ENCODE measurements around the gene NDUFS2. TPM values are rescaled to one million over a fixed set of nuclear protein-coding genes. Genes with fewer than 3 reads are reported as not detected.

Gene NDUFS2
- total and polyA plus RNA-seq, 9 of the 15 experiments (the other 6 are each of a cell fraction or from before 2014, with no cell fraction given), result 70.0 to 176 (median 141) TPM

DNA sequence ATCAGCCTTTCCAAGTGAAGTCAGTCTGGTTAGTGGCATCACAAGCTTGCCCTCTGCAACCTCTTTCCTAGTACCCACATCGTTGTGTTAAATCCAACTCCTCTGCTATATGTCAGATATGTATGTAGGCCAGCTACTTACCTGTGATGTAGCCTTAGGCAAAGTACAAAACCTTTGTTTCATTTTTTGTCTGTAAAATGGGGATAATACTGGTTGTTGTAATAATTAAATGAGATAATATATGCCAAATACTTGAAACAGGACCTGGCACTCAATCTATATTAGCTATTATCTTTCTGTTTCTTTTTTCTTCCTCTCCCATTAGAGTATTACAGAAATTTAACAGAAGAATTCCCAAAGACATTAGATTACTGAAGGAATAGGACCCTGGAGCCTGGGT is 57.6 kb downstream of the NDUFS2 start:
- H3K4me3 ChIP-seq, result no peak overlapping the region
- no peak for DNase-seq (ENCODE audit: extremely low read depth in 1 of 4, low spot score in 3 of 4)
- WGBS (ENCODE audit: insufficient coverage, low coverage, missing lambda C conversion rate), result 6% methylated on average over 1 of the region's 1 CpG
- TF ChIP-seq ESRRA (IDR thresholded peaks at IDR 0.05; ENCODE audit: borderline replicate concordance, low read depth) (no peak), PTTG1 (tag; IDR thresholded peaks at IDR 0.05; ENCODE audit: low read depth) (no peak), PCBP1 (IDR thresholded peaks at IDR 0.05; ENCODE audit: low read depth, low read length, poor library complexity, severe bottlenecking) (no peak), ZNF717 (CRISPR knock-in tag; IDR thresholded peaks at IDR 0.05) (no peak), CBX2 (IDR thresholded peaks at IDR 0.05; ENCODE audit: insufficient read depth, low read length, poor library complexity, severe bottlenecking) (no peak), NFYB (IDR thresholded peaks at IDR 0.05; ENCODE audit: extremely low read depth, insufficient read length) (no peak), RBM17 (IDR thresholded peaks at IDR 0.05; ENCODE audit: borderline replicate concordance, low read depth, low read length) (no peak), POLR2B (IDR thresholded peaks at IDR 0.05; ENCODE audit: low read depth, partially characterized antibody) (no peak), NR3C1 (CRISPR knock-in tag; IDR thresholded peaks at IDR 0.05) (no peak), ETS2 (tag; IDR thresholded peaks at IDR 0.05; ENCODE audit: borderline replicate concordance, poor library complexity, severe bottlenecking) (no peak)
- TF ChIP-seq, protein P1, sequence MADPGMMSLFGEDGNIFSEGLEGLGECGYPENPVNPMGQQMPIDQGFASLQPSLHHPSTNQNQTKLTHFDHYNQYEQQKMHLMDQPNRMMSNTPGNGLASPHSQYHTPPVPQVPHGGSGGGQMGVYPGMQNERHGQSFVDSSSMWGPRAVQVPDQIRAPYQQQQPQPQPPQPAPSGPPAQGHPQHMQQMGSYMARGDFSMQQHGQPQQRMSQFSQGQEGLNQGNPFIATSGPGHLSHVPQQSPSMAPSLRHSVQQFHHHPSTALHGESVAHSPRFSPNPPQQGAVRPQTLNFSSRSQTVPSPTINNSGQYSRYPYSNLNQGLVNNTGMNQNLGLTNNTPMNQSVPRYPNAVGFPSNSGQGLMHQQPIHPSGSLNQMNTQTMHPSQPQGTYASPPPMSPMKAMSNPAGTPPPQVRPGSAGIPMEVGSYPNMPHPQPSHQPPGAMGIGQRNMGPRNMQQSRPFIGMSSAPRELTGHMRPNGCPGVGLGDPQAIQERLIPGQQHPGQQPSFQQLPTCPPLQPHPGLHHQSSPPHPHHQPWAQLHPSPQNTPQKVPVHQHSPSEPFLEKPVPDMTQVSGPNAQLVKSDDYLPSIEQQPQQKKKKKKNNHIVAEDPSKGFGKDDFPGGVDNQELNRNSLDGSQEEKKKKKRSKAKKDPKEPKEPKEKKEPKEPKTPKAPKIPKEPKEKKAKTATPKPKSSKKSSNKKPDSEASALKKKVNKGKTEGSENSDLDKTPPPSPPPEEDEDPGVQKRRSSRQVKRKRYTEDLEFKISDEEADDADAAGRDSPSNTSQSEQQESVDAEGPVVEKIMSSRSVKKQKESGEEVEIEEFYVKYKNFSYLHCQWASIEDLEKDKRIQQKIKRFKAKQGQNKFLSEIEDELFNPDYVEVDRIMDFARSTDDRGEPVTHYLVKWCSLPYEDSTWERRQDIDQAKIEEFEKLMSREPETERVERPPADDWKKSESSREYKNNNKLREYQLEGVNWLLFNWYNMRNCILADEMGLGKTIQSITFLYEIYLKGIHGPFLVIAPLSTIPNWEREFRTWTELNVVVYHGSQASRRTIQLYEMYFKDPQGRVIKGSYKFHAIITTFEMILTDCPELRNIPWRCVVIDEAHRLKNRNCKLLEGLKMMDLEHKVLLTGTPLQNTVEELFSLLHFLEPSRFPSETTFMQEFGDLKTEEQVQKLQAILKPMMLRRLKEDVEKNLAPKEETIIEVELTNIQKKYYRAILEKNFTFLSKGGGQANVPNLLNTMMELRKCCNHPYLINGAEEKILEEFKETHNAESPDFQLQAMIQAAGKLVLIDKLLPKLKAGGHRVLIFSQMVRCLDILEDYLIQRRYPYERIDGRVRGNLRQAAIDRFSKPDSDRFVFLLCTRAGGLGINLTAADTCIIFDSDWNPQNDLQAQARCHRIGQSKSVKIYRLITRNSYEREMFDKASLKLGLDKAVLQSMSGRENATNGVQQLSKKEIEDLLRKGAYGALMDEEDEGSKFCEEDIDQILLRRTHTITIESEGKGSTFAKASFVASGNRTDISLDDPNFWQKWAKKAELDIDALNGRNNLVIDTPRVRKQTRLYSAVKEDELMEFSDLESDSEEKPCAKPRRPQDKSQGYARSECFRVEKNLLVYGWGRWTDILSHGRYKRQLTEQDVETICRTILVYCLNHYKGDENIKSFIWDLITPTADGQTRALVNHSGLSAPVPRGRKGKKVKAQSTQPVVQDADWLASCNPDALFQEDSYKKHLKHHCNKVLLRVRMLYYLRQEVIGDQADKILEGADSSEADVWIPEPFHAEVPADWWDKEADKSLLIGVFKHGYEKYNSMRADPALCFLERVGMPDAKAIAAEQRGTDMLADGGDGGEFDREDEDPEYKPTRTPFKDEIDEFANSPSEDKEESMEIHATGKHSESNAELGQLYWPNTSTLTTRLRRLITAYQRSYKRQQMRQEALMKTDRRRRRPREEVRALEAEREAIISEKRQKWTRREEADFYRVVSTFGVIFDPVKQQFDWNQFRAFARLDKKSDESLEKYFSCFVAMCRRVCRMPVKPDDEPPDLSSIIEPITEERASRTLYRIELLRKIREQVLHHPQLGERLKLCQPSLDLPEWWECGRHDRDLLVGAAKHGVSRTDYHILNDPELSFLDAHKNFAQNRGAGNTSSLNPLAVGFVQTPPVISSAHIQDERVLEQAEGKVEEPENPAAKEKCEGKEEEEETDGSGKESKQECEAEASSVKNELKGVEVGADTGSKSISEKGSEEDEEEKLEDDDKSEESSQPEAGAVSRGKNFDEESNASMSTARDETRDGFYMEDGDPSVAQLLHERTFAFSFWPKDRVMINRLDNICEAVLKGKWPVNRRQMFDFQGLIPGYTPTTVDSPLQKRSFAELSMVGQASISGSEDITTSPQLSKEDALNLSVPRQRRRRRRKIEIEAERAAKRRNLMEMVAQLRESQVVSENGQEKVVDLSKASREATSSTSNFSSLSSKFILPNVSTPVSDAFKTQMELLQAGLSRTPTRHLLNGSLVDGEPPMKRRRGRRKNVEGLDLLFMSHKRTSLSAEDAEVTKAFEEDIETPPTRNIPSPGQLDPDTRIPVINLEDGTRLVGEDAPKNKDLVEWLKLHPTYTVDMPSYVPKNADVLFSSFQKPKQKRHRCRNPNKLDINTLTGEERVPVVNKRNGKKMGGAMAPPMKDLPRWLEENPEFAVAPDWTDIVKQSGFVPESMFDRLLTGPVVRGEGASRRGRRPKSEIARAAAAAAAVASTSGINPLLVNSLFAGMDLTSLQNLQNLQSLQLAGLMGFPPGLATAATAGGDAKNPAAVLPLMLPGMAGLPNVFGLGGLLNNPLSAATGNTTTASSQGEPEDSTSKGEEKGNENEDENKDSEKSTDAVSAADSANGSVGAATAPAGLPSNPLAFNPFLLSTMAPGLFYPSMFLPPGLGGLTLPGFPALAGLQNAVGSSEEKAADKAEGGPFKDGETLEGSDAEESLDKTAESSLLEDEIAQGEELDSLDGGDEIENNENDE (IDR thresholded peaks at IDR 0.05; ENCODE audit: low read depth, low read length), result no peak
- TF ChIP-seq, protein P2, sequence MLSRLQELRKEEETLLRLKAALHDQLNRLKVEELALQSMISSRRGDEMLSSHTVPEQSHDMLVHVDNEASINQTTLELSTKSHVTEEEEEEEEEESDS (CRISPR knock-in tag; IDR thresholded peaks at IDR 0.05), result no peak
- peaks cover 0 to 7% of the 10 kb centered on the region in 2 experiments; a peak in 3 of 5 replicates for H3K4me1 ChIP-seq (replicated peaks in 1 of 2; ENCODE audit: control insufficient read depth in 2 of 2, insufficient read depth in 2 of 2, low read length in 2 of 2)
- no peaks in the 10 kb centered on the region for H3K36me3 ChIP-seq (ENCODE audit: control insufficient read depth, insufficient read depth, low read length)
- ChIA-PET POLR2A (interaction anchor here (0.9 to 2.1 kb wide), 4 partner anchors 10 to 14 kb away, joined by 3 to 6 read pairs (median 4); no protein-coding TSS in a partner anchor), CTCF (ENCODE audit: low intra/inter-chr PET ratio) (no interaction called here)
- peaks cover 30 to 35% of the 10 kb centered on the region in 2 experiments; a peak in 4 of 5 replicates for H3K27me3 ChIP-seq (ENCODE audit: control insufficient read depth in 2 of 2, insufficient read depth in 2 of 2, low read length in 2 of 2)
- FAIRE-seq, result no peak
- no TSS peak for BruUV-seq (replicated peaks)
- no peak overlapping the region for H3K9ac ChIP-seq (ENCODE audit: insufficient read depth in 1 of 2, low read depth in 2 of 2, low read length in 2 of 2)
- no peaks in the 10 kb centered on the region for H3K79me2 ChIP-seq (ENCODE audit: control insufficient read depth, insufficient read depth, low read length)
- no peak for ATAC-seq
- no peak overlapping the region for H3K27ac ChIP-seq (ENCODE audit: extremely low read depth, low read depth, low read length)
- H2AFZ ChIP-seq (ENCODE audit: low read depth, low read length), result no peak overlapping the region
- in situ Hi-C loops (cut with MboI), result no loop called here
- no peaks in the 10 kb centered on the region for H4K20me1 ChIP-seq (replicated peaks; ENCODE audit: control insufficient read depth, insufficient read depth, low read length)
- no peaks in the 10 kb centered on the region for H3K9me1 ChIP-seq (ENCODE audit: control insufficient read depth, insufficient read depth, low read length)
- H3K9me3 ChIP-seq (replicated peaks; ENCODE audit: control insufficient read depth, insufficient read depth, low read depth, low read length), result peaks cover 2% of the 10 kb centered on the region; the same call in 1 of the 2 replicates
- H3K4me2 ChIP-seq (ENCODE audit: insufficient read depth, low read length), result no peak overlapping the region
- intact Hi-C loops (cut with micrococcal nuclease), result no loop called here
